Stimulated activated CD4-positive, alpha-beta T cell treated with anti-CD3 and anti-CD28 coated beads, TNF-alpha, amount 100 ng/mL, for 48 hours (primary cell): Measurements from ENCODE around the gene RHBDD3.

Experiments used
- DNase-seq, 3 donors: peaks; one replicate each; pipeline ENCODE4 v3.0.0-alpha.2; 2020; ENCODE audit warnings: low read depth in 3 of 3

RHBDD3 gene

DNA sequence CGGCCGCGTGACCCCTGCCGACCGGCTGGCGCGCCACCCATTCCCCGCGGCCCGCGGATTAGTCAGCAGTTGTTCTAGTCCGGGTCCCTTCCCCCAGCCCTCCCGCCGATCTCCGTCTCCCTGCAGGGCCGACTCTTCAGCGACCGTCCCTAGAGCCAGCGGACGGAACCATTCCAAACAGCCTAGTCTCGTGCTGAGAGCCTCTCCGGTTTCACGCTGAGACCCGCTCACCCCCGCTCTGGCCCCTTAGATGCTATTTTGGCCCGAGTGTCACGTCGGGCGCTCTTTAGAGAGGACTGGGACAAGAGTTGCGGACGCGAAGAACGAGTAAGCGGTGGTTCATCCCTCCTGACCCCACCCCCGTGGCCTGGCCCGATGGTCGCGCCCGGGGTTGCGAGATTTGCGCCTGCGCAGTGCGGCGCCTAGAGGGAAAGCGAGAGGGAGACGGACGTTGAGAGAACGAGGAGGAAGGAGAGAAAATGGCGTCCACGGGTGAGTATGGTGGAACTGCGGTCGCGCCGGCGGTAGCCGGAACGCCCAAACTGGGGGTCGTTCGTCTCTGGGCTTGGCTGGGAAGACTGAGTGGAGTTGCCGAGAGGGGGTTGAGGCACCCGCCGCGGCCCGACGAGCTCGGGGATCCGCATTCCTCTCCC is at the start of gene RHBDD3, which contains the start of gene EWSR1:
Gene RHBDD3, minus strand, starts transcription at position 124 of the 653 bp plus-strand sequence. CDS start 2,355 bp downstream, outside the sequence.
Gene EWSR1, plus strand, starts transcription at position 411 of the 653 bp plus-strand sequence. Its CDS starts 69 bp downstream, at position 480.
- peak; percentile 91 to 95 (median 92) for DNase-seq

DNA sequence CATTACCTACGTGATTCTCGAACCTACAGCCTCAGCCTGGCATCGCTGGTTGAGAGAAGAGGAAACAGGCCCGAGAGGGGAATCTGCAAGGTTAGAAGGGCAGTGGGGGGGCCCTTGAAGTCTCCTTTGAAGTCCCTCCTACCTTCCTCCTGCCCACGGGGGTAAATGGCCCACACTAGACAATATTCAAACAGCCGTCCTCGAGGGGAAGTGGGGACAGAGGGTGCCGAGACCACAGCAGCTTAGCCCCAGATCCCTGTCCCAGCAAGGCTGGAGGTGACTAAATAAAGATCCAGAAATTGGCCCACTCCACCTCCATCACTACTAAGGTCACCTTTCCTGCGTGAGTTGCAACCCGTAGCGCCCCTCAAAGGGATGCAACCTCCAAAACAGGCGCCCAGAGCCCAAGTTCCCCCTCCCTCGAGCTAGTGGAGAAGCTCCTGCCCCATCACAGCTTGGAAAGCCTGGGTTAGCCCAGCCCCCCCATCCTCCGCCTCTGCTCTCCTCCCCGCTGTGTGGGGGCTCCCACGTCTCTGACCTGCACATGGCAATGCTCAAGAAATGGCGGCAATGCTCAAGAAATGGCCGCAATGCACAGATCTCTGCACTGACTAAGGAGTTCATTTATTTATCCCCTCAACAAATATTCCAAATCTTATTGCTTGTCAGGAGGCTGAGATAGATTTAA is 48.5 kb upstream of the RHBDD3 start:
- no peak for DNase-seq

DNA sequence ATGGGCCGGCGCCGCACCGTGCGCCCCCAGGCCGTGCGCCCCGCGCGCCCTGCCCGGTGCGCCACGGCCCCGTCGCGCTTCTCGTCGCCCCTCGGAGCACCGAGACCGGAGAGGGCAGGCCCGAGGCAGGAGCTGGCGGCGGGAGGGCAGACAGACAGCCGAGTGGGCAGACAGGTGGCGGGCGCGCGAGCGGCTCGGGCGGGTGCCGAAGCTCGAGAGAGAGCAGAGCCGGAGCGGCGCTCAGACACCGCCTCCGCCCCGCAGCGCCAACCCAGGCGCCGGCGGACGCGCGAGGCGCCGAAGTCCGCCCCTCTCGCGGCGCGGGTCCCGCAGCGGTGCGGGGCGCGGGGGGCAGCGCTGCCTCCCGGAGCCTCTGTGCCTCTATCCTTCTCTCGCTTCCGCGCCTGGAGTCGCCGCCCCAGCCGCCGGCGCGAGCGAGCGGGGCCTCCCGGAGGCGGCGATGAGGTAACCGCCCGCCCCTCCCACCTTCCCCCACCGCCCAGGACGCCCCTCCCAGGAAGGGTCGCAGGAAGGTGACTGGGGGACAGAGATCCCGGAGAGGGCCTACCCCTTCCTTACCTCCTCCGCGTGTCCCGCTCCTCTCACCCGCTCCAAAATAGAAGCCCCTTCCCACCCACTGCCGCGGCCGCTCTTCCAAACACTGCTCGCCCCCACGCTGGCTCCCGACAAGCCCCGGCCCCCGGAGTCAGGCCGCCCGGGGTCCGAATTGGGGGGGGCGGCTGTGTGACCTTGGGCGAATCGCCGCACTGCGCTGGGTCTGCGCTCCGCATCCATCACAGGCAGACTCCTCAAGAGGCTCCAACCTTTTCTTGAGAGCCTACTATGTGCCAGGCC is 47.7 kb upstream of the RHBDD3 start, which contains the start of gene RASL10A:
Gene RASL10A, minus strand, starts transcription at position 412 of the 855 bp plus-strand sequence. CDS start 451 bp downstream, outside the sequence.
- no peak for DNase-seq

DNA sequence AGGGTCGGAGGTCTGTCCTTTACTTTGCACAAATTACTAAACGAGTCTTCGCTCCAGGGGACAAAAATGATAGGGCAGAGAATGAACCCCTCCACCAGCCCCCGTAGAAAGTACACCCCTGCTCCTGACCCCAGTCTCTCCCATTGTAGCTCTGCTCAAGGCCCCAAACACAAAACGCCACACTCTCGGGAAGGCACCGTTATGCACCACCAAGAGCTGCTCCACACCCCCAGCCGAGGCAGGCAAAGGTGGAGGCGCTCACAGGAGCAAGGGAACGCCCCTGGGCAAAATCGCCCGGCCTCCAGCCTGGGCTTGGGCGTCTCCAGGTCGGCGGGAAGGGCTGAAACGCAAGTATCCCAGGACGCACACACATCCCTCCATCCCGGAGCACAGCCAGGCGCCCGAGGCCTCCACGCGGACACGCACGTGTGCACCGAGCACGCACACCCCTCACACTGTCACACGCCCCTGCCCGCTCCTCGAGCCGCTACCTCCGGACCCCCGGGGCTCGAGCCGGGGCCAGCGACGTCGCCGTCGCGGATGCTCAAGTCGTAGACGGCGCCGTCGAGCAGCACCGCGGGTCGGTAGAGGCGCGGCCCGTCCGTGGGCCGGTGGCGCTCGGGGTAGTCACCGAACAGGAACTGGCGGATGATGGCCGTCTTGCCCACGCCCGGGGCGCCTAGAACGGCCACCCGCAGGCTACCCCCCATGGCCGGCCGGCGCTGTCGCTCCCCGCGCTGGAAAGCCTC is 46.9 kb upstream of the RHBDD3 start:
- no peak for DNase-seq

DNA sequence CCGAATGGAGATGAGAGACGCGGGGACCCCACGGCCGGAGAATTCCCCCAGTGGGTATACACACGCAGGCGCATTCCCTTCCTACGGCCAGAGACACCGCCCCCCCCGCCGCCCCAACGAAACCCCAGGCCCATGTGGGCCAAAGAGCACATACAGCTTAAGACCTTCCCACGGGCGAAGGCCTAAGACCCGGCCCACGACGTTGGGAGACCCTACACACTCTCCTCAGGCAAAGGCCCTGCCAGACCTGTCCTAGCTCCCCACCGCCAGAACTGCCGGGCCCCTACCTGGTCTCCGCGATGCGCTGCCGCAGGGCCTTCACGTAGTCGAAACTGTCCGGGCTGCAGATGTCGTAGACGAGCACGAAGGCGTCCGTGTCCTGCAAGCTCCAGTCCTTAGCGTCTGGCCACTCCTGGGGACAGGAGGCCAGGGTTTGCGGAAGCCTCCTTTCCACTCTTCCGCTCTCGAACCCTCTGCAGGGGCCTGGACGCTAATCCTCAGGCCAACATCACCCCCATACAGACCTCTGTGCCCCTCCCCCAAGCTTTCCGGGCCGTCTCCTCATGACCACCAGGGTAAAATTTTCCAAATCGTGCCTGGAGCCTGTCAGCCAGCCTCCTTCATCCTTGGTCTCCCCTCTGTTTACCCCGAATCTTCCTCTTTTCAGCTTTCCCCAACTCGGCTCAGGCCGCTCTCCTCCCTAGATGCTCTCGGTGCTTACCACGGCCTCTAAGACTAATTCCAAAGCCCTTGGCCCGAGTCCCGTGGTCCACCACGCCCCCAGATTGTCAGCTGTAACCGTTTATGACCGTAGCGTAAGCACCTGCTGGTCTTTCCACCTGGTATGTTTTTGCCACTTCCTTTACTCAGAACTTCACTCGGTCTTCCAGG is 46.0 kb upstream of the RHBDD3 start:
- DNase-seq: no peak

DNA sequence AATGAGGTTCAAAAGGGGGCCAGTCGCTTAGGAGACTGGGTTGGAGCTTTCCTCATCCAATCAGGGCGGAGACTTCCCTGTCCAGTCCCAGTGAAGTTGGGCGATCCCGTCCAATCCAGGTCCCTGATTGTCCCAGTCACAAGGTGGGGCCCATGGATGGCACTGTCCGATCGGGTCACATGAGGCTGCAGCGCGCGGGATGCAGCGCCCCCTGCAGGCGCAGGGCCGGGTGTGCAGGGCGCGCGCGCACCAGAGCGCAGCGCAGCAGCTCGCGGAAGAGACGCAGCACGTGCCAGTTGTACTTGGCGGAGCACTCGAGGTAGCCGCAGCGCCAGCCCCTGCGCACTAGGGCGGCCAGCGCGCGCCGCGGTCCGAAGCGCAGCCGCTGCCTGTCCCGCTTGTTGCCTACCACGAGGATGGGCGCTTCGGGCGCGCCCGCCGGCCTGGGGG is 45.4 kb upstream of the RHBDD3 start:
- DNase-seq: no peak

DNA sequence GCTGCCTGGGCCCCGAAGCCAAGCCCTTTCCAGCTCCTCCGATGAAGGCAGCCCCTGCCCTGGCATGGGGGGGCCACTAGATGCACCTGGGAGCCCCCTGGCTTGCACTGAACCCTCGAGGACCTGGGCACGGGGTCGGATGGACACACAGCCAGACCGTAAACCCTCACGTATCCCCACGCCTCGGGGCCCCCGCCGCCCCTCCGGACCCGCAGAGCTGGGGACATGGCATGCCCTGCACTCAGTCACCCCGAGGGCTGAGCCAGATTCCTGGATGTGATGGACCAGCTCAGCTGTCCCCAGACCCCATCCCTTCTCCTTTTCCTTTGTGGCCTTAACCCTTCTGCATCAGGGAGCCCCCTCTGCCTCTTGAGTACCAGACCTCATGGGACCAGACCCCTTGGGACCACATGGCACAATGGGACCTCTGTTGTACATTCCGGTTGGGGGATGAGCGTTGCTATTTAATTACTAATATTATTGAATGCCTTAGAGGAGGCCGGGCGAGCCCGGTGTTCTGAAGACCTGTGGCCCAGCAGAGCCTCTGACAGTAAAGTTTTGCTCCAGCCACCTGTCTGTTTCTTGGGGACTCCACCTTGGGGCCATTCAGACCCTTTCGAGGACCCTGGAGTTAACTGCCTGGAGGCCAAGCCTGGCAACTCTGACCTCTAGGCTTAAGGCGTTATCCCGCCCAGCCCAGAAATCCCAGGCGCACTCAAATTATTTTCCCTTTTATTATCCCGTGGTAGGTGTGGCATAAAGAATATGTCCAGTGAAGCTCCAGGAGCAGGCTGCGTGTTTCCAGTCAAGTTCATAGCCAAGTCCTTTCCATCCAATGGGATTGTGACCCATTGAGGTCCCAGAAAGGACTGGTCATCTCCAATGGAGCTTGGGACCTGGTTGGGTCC is 44.7 kb upstream of the RHBDD3 start:
- no peak for DNase-seq

DNA sequence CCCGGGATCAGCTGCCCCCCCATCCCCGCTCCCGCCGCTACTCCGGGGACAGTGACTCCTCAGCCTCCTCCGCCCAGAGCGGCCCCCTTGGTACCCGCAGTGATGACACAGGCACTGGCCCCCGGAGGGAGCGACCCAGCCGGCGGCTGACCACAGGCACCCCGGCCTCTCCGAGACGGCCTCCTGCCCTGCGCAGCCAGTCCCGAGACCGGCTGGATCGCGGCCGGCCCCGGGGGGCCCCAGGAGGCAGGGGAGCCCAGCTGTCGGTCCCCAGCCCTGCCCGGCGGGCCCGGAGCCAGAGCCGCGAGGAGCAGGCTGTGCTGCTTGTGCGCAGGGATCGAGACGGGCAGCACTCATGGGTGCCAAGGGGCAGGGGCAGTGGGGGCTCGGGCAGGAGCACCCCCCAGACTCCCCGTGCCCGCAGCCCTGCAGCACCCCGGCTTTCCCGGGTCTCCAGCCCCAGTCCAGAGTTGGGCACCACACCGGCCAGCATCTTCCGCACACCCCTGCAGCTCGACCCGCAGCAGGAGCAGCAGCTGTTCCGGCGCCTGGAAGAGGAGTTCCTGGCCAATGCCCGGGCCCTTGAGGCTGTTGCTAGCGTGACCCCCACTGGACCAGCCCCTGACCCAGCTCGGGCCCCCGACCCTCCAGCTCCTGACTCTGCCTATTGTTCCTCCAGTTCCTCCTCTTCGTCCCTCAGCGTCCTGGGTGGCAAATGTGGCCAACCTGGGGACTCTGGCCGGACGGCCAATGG is 43.9 kb upstream of the RHBDD3 start:
- no peak for DNase-seq

DNA sequence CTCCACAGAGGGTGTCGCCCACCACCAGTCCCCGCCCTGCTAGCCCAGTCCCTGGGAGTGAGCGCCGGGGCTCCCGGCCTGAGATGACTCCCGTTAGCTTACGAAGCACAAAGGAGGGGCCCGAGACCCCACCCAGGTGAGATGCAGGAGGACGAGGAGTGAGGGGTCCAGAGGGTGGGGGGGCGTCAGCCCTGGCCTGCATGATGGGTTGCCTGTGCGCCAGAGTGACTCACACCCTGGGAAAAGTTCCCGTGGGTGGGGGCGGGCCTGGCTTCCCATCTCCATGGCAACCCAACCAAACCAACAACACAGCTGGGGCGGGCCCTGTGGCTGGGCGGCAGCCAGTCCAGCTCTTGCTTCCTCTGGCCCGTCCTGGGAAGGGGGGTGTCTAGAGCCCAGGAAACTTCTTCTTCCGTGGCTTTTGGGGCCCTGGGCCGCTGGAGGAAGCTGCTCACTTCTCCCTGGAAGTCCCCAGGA is 43.1 kb upstream of the RHBDD3 start:
- peak; percentile 48 to 63 (median 61) for DNase-seq

DNA sequence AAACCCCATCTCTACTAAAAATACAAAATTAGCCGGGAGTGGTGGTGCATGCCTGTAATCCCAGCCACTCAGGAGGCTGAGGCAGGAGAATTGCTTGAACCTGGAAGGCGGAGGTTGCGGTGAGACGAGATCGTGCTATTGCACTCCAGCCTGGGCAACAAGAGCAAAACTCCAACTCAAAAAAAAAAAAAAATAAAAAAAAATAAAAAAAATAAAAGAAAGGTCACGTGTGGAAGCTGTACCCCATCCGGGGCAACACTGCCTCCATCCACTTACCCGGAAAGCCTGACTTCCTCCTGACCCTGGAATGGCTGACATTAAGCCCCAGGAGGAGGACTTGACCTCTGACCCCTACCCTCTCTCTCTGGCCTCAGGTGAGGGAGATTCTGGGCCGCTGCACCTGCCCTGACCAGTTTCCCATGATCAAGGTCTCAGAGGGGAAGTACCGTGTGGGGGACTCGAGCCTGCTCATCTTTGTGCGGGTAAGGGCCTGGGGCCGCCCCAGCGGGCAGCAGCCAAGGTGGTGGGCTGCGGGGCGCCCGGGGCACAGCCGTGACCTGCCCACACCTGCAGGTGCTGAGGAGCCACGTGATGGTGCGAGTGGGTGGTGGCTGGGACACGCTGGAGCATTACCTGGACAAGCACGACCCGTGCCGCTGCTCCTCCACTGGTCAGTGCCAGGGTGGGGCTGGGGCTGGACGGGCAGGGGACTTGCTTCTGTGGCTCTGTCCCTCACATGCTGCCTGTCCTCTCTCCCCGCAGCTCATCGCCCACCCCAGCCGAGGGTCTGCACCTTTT is 42.5 kb upstream of the RHBDD3 start:
- no peak for DNase-seq

DNA sequence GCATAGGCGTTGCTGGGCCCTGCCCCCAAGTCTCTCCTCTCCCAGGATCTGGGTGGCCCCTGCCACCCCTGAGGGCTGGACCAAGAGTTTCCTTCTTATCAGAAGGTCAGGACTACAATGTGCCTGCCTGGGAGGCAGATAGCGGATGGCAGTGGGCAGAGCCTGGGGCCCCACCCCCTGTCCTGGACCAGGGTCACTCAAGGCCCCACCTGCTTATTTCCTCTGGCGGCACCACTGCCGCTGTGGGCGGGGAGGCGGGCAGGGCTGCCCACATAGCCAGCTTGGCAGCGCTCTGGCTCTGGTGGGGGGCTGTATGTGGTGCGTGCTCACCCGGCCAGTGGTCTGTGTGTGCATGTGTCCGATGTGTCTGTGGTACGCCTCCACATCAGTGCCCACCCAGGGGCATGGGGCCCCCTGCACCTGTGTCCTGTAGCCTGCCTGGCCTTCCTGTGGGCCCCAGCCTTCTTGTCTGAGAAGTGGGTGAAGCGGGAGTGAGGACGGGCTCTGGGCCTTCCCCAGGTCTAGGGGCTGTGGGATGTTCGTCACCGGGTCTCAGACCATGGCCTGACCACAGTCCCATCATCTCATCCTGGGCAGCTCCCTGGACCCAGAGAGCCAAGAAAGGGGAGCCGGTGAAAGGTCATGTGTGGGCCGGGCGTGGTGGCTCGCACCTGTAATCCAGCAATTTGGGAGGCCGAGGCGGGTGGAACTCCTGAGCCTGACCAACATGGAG is 41.7 kb upstream of the RHBDD3 start:
- no peak for DNase-seq

DNA sequence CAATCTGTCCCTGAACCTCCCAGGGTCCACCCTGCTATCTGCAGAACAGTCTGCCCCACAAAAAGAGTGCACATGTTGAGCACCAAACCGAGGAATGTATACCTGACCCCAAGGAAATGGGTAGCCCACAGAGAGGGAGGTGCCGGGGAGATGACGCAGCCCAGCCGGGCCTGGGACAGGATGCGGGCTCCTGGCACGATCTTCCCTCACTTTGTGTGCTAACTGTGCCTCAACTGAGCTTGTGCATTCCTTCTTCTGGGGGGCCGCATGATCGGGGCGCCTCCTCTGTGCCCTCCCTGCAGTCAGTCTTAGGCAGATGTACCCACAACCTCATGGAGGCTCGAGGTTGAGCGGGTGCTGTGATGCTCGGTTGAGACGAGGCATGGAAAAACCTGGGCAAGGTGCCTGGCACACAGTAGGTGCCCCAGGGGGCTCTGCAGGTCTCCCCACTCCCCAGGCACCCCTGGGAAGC is 41.0 kb upstream of the RHBDD3 start:
- no peak for DNase-seq

DNA sequence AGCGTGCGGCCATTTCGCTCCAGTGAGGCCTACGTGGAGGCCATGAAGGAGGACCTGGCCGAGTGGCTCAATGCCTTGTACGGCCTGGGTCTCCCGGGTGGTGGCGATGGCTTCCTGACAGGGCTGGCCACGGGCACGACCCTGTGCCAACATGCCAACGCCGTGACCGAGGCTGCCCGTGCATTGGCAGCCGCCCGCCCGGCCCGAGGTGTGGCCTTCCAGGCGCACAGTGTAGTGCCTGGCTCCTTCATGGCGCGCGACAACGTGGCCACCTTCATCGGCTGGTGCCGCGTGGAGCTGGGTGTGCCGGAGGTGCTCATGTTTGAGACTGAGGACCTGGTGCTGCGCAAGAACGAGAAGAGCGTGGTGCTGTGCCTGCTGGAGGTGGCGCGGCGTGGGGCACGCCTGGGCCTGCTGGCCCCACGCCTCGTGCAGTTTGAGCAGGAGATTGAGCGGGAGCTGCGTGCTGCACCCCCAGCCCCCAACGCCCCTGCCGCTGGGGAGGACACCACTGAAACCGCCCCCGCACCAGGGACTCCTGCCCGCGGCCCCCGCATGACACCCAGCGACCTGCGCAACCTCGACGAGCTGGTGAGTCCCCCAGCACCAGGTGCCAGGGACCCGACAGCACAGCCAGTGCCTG is 40.5 kb upstream of the RHBDD3 start:
- no peak for DNase-seq

DNA sequence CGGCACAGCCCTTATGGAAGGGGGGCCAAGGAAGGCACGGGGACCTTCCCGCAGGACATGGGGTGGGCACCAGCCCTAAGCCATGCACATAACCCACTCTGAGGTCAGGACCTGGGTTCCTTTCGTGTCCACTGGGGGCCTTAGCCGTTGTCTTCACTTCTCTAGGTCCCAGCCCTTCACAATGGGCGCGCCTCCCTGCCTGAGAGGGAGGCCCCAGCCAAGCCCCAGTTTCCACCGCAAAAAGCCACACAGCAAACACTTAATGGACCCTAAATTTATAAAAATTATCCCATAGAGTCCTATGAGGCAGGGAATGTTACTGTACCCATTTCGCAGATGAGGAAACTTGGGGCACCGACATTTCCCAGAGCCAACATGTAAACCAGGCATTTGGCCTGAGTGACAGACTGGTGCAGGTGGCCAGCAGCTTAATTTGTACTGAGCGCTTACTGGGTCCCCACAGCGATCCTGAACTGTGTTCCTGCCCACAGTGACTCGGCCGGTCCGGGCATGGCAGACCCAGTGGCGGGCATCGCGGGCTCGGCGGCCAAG is 39.9 kb upstream of the RHBDD3 start:
- no peak for DNase-seq

DNA sequence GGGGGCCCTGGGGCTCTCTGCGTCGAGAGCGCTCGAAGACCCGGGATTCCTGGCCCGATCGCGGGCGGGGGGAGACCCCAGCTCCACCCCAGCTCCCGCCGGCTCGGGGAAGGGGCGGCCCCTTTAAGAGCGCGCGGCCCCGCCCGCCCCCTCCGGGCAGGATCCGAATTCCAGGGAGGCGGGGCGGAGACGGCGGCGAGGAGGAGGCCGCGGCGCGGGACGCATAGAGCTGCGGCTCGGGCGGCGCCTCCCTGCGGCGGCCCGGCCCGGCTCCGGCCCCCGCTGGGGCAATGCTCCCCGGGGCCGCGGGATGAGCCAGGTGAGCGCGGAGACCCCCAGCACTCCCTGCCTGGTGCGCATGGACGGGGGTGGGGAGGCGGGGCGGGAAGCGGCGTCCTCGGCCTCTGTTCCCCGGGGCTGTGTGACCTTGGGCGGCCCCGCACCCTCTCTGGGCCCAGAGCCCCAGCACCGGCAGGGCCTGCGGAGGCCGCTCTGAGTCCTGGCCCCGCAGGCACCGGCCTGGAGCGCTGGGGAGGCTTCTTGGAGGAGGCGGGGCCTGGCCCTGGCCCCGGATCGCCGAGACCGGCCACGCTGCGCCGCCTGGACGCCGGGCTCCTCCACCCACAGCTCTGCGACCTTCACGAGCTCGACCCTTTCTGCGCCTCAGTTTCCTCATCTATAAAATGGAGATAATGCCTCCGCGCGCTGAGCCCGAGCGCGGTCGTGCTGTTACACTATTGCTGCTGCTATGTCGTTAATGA is 39.2 kb upstream of the RHBDD3 start:
- no peak for DNase-seq
